Sigmoid colon (tissue), 4 donors: ENCODE data around the gene UBXN11.

Source experiments
- CTCF ChIP-seq, 4 experiments: fragments of 450-650 bp in 3 of 4; fragments of 200-600 bp in 1 of 4; IDR thresholded peaks; one replicate each; pipeline ENCODE4 v1.5.1; 2016 to 2019; ENCODE audit warnings: antibody characterized with exemption in 4 of 4, mild to moderate bottlenecking in 3 of 4, moderate library complexity in 2 of 4
- EP300 ChIP-seq, 4 donors: sonication (generic); formaldehyde crosslinking; IDR thresholded peaks; one replicate each; pipeline ENCODE4 v1.6.1; 2017; ENCODE audit warnings: antibody characterized with exemption in 4 of 4
- POLR2A ChIP-seq, 2 donors: fragments of 450-650 bp; IDR thresholded peaks; one replicate each; pipeline ENCODE4 v1.6.1; 2016; ENCODE audit warnings: antibody characterized with exemption in 2 of 2, mild to moderate bottlenecking in 2 of 2, moderate library complexity in 2 of 2
- POLR2AphosphoS5 ChIP-seq, 4 donors: sonication (generic); formaldehyde crosslinking; IDR thresholded peaks; one replicate each; pipeline ENCODE4 v1.6.1; 2017; ENCODE audit warnings: antibody characterized with exemption in 4 of 4

DNA sequence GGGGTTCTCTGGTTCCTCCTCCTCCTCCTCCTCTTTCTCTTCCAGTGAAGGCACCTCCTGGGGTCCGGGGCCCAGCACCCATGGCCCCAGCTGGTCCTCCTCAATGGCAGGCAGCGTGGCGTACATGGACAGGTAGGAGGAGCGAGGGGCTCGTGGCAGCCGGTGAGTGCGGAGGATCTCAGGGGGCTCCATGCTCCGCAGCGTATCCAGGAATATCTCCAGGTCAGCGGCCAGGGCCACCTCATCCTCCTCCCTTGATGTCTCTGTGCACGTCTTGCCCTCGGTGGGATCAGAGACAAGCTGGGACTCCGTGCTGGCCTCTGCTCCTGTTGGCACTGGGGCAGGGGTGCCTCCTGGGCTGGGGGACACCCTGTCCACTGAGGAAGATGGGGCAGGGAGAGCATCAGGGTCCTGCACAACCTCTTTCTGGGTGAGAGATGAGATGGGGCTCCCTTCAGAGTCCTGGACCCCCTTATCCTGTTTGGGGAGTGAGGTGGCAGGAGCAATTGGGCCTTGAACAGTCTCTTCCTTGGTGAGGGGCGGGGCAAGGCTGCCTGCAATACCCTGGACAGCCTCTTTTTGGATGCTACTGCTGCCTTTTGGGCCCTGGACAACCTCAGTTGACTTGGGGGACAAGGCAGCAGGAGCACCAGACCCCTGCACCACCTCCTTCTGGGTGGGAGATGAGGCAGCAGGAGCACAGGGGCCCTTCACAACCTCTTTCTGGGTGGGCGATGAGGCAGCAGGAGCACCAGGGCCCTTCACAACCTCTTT, 37.9 kb upstream of the UBXN11 start:
- TF ChIP-seq POLR2AphosphoS5 (IDR thresholded peaks at IDR 0.05) (no peak), CTCF (IDR thresholded peaks at IDR 0.05) (no peak), POLR2A (IDR thresholded peaks at IDR 0.05) (no peak), EP300 (IDR thresholded peaks at IDR 0.05) (no peak)
